HPDE6-E6E7 (cell line): Measurements from ENCODE around the gene AXIN1.
"Not testable (repeated sequence)": the region's sequence is repeated elsewhere in the genome, so short reads cannot be mapped to it uniquely, and the experiment has no call there.

Experiments used
- DNase-seq: peaks from one replicate; pipeline ENCODE4 v3.0.0; 2011; ENCODE audit warnings: missing footprints; ENCODE audit errors: extremely low spot score

Gene AXIN1

GRCh38 chr16:354971-355461, 2.5 kb upstream of the AXIN1 start:
- no peak for DNase-seq

GRCh38 chr16:354291-354881, 1.9 kb upstream of the AXIN1 start:
- DNase-seq = peak; percentile 91

- DNase-seq = peak; percentile 32
These were observed 1.1 kb upstream of the AXIN1 start for GRCh38 chr16:353404-354290.

GRCh38 chr16:351804-352520, 561 bp downstream of the AXIN1 start:
- DNase-seq = no peak

- DNase-seq = no peak
These were observed 2.3 kb downstream of the AXIN1 start for GRCh38 chr16:350203-350602.

GRCh38 chr16:349211-349610, 3.3 kb downstream of the AXIN1 start:
- DNase-seq = no peak

- DNase-seq = not testable (repeated sequence)
These were observed 4.0 kb downstream of the AXIN1 start for GRCh38 chr16:348495-348894.

- no peak for DNase-seq
These were observed 5.3 kb downstream of the AXIN1 start for GRCh38 chr16:347203-347602.

GRCh38 chr16:346587-346986, 5.9 kb downstream of the AXIN1 start:
- DNase-seq = peak; percentile 64

GRCh38 chr16:345772-346171, 6.8 kb downstream of the AXIN1 start:
- DNase-seq = no peak

- no peak for DNase-seq
These were observed 9.9 kb downstream of the AXIN1 start for GRCh38 chr16:342455-343213.

- DNase-seq = not testable (repeated sequence)
These were observed 10.6 kb downstream of the AXIN1 start for GRCh38 chr16:341974-342336.

- not testable (repeated sequence) for DNase-seq
These were observed 11.2 kb downstream of the AXIN1 start for GRCh38 chr16:341095-341973.

- no peak for DNase-seq
These were observed 12.0 kb downstream of the AXIN1 start for GRCh38 chr16:340370-341091.

GRCh38 chr16:339680-340079, 12.8 kb downstream of the AXIN1 start:
- DNase-seq = no peak

- no peak for DNase-seq
These were observed 14.4 kb downstream of the AXIN1 start for GRCh38 chr16:337975-338575.

- no peak for DNase-seq
These were observed 15.1 kb downstream of the AXIN1 start for GRCh38 chr16:337437-337836.

GRCh38 chr16:336269-336668, 16.3 kb downstream of the AXIN1 start:
- no peak for DNase-seq

- not testable (repeated sequence) for DNase-seq
These were observed 17.5 kb downstream of the AXIN1 start for GRCh38 chr16:334861-335632.
